ENCODE results near the gene MED25.

MED25 gene

GRCh38 chr19:49855277-49855675 is 37.2 kb downstream of the MED25 start:
- H2AFZ ChIP-seq (ENCODE audit: low read depth) = no peak overlapping the region
- H3K9ac ChIP-seq = no peak overlapping the region
- no peak overlapping the region for H3K27ac ChIP-seq
- H3K27me3 ChIP-seq (ENCODE audit: insufficient read depth, low read depth) = no peaks in the 10 kb centered on the region
- peaks cover 11% of the 10 kb centered on the region for H3K4me1 ChIP-seq (ENCODE audit: low read depth, poor library complexity, severe bottlenecking)
- TF ChIP-seq CTCF (conservative IDR thresholded peaks at IDR 0.05; ENCODE audit: low read depth, low read length) = no peak
- no peaks in the 10 kb centered on the region for H3K36me3 ChIP-seq (ENCODE audit: insufficient read depth)
- no peak overlapping the region for H3K4me2 ChIP-seq
- peaks cover 29% of the 10 kb centered on the region for H3K79me2 ChIP-seq (ENCODE audit: insufficient read depth, low read depth)
- no peak overlapping the region for H3K4me3 ChIP-seq (IDR thresholded peaks at IDR 0.05; ENCODE audit: insufficient read depth, low read depth, low read length)
- no peaks in the 10 kb centered on the region for H4K20me1 ChIP-seq (ENCODE audit: insufficient read depth)

GRCh38 chr19:49855676-49856573 is 37.8 kb downstream of the MED25 start:
- H3K4me2 ChIP-seq = no peak overlapping the region
- no peak overlapping the region for H3K27ac ChIP-seq
- H3K27me3 ChIP-seq (ENCODE audit: insufficient read depth, low read depth) = no peaks in the 10 kb centered on the region
- H3K4me1 ChIP-seq (ENCODE audit: low read depth, poor library complexity, severe bottlenecking) = peaks cover 11% of the 10 kb centered on the region
- H3K9ac ChIP-seq = no peak overlapping the region
- no peak overlapping the region for H3K4me3 ChIP-seq (IDR thresholded peaks at IDR 0.05; ENCODE audit: insufficient read depth, low read depth, low read length)
- H2AFZ ChIP-seq (ENCODE audit: low read depth) = no peak overlapping the region
- H3K36me3 ChIP-seq (ENCODE audit: insufficient read depth) = no peaks in the 10 kb centered on the region
- H4K20me1 ChIP-seq (ENCODE audit: insufficient read depth) = no peaks in the 10 kb centered on the region
- TF ChIP-seq CTCF (conservative IDR thresholded peaks at IDR 0.05; ENCODE audit: low read depth, low read length) = no peak
- peaks cover 29% of the 10 kb centered on the region for H3K79me2 ChIP-seq (ENCODE audit: insufficient read depth, low read depth)

GRCh38 chr19:49856574-49857021 is 38.5 kb downstream of the MED25 start:
- no peak for TF ChIP-seq CTCF (conservative IDR thresholded peaks at IDR 0.05; ENCODE audit: low read depth, low read length)
- Histone ChIP-seq H3K27me3 (ENCODE audit: insufficient read depth, low read depth) (no peaks in the 10 kb centered on the region), H3K9ac (no peak overlapping the region), H3K4me2 (no peak overlapping the region), H3K4me1 (ENCODE audit: low read depth, poor library complexity, severe bottlenecking) (peaks cover 11% of the 10 kb centered on the region), H3K4me3 (IDR thresholded peaks at IDR 0.05; ENCODE audit: insufficient read depth, low read depth, low read length) (no peak overlapping the region), H3K27ac (no peak overlapping the region), H3K36me3 (ENCODE audit: insufficient read depth) (no peaks in the 10 kb centered on the region), H2AFZ (ENCODE audit: low read depth) (no peak overlapping the region), H4K20me1 (ENCODE audit: insufficient read depth) (no peaks in the 10 kb centered on the region), H3K79me2 (ENCODE audit: insufficient read depth, low read depth) (peaks cover 29% of the 10 kb centered on the region)

GRCh38 chr19:49857061-49857837 is 39.2 kb downstream of the MED25 start:
- Histone ChIP-seq H3K9ac (no peak overlapping the region), H3K27ac (no peak overlapping the region), H3K4me2 (no peak overlapping the region), H2AFZ (ENCODE audit: low read depth) (no peak overlapping the region), H4K20me1 (ENCODE audit: insufficient read depth) (no peaks in the 10 kb centered on the region), H3K27me3 (ENCODE audit: insufficient read depth, low read depth) (no peaks in the 10 kb centered on the region), H3K79me2 (ENCODE audit: insufficient read depth, low read depth) (peaks cover 23% of the 10 kb centered on the region), H3K4me3 (IDR thresholded peaks at IDR 0.05; ENCODE audit: insufficient read depth, low read depth, low read length) (no peak overlapping the region), H3K36me3 (ENCODE audit: insufficient read depth) (no peaks in the 10 kb centered on the region), H3K4me1 (ENCODE audit: low read depth, poor library complexity, severe bottlenecking) (peaks cover 7% of the 10 kb centered on the region)
- no peak for TF ChIP-seq CTCF (conservative IDR thresholded peaks at IDR 0.05; ENCODE audit: low read depth, low read length)
